ENCODE results near the gene OR10V1.

OR10V1 gene, protein sequence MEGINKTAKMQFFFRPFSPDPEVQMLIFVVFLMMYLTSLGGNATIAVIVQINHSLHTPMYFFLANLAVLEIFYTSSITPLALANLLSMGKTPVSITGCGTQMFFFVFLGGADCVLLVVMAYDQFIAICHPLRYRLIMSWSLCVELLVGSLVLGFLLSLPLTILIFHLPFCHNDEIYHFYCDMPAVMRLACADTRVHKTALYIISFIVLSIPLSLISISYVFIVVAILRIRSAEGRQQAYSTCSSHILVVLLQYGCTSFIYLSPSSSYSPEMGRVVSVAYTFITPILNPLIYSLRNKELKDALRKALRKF

DNA sequence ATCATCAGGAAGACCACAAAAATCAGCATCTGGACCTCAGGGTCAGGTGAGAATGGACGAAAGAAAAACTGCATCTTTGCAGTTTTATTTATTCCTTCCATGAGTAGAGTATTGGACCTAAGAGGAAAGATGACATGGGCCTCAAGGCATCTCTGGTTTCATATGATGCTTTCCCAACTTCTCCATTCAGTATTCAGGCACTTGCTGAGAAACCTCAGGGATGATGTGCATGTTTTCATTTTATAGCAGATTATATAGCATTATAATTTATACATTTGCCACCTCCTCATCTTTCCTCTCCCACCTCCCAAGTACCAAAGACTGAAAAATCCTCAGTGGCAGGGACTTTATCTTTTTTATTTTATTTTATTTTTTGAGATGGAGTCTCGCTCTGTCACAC is at the start of gene OR10V1:
OR10V1 (minus strand) TSS at position 101 of the 400 bp plus-strand sequence; CDS start at position 101, 0 bp downstream.
- no peak for DNase-seq

DNA sequence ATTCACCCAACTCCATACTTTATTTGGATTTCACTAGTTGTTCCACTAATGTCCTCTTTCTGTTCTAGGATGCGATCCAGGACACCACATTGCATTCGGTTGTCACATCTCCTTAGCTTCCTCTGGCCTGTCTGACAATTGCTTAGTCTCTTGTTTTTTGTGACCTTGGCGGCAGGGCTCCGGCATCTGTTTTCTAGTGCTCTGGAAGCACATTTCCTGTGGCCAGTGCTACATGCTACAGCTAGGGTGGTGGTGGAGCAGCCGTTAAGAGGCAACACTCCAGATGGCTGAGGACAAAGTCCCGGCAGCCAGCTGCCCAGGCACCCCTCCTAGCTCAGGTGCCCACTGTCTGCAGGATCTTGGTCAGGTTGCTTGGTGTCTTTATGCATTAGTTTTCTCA is 48.3 kb upstream of the OR10V1 start:
- no peak for DNase-seq

DNA sequence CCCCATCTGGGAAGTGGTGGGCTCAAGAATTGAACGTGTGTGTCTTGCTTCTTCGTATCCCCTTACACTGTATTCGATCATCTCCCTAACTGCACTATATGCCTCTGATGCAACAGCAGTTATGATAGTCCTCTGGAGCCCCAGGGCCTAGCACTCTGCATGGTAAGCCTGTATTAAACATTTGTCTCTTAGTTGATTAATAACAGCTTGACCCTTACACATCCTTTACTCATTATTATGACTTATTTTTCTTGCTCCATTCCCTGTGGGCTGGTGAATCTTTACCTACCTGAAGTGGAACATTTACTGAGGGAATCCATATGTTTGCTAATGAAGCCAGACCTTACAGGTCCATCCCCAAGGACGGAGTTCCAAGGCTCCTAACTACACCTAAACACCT is 47.1 kb upstream of the OR10V1 start:
- DNase-seq, result no peak

DNA sequence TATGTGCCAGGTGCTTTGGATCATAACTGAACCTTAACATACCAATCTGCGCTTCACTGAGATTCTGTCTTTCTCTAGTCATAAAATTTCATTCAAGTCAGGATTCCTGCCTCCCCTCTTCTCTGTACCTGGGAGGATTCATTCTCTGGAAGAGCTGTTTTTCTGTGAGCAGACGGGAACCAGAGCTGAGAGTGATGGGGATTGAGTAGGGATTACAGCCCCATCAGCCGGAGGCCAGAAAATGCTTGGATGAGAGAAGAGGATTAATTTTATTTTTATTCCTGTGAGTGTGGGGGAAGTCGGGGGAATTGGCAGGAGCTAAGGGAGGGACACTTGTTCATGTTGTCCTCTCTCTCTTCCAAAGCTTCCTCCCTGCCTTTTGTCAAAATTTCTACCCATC is 46.3 kb upstream of the OR10V1 start:
- no peak for DNase-seq

DNA sequence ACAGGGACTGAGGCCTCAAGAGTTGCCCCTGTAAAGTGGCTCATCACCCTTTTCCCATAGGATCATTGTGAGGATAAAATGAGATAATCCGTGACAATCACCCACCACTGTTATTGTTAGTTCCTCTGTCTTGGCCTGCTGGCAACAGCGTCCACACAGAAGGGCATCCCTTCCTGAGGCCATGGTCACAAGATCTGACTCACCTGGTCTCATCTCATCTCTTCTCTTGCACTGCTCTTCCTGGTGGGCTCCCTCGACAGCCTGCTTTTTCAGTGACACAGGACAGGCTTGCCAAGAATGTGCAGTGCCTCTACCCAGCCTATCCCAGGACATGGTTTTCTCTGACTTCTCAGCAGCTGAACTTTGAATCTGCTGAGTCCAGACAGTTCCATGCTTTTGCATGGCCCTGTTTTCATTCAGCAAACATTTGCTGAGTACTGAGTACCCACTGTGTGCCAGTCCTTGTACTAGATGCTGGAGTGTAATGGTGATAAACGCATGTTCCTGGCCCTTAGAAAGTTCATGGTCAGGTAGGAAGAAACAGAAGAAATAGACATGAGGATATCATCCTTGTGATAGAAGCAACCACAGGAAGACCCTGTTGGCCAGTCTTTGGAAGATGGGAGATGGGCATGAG is 44.9 kb upstream of the OR10V1 start:
- DNase-seq, result no peak

DNA sequence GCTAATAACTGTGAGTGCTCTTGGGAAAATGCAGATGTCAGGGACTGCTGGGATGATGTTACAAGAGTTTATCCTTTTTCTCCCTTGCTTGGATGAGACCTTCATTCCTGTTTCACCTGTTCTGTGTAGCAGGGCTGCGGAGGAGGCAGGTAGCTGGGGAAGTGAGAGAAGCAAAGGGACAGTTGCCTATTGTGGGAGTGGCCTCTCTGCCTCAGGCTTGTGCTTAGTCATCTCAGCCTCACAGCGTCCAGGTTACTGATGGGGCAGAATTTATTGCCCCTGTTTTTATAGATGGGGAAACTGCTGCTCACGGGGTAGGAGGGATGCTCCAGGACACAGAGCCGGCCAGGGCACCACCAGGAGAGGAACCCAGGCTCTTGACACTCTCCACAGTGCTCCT is 43.2 kb upstream of the OR10V1 start:
- no peak for DNase-seq

DNA sequence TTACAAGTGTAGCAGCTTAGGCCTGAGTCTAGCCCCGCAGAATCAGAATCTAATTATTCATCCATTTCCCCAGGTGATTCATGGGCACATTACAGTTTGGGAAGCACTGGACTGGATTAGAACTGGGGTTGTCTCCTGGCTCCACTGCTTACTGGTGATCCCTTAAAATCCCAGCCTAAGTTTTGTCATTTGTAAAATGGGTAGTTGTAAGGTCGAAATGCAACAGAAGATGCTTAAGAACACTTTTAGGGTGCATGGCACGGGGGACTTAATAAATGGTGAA is 42.9 kb upstream of the OR10V1 start:
- no peak for DNase-seq

DNA sequence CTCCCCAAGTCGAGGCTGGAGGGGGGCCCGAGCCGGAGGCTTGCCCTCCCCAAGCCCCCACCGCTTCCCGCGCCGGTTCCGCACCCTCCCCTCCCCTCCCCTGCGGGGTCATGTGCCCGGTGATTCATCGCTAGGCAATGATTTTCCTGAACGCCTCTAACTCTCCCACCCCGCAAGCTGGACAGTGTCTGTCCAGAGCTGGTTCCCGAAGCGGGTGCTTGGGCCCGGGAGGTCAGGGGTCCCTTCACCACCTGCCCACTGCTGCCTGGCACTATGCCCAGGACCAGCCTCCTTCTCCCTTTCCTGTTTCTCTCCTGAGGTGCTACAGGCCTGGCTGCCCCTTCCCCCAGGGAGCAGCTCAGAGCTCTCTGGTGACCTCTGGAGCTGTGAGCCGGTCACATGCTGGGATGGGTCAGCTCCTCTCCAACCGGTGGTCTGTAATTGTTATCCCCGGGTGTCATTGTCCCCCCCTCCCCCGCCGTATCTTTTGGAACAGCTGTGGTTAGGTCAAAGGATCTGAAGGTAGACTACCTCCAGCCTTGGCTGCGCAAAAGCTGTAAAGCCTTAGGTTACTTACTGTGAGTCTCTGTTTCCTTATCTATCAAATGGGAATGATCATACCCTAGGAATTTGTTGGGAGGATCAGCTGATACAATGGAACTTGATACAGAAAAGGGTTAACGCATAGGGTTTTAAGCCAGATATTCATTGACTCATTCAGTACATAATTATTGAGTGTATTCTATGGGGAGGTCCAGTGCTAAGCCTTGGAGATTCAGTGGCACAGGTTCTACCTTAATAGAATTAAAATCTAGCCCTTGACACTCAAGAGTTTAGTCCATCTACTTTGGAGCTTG is 42.3 kb upstream of the OR10V1 start:
- peak; percentile 48 for DNase-seq

DNA sequence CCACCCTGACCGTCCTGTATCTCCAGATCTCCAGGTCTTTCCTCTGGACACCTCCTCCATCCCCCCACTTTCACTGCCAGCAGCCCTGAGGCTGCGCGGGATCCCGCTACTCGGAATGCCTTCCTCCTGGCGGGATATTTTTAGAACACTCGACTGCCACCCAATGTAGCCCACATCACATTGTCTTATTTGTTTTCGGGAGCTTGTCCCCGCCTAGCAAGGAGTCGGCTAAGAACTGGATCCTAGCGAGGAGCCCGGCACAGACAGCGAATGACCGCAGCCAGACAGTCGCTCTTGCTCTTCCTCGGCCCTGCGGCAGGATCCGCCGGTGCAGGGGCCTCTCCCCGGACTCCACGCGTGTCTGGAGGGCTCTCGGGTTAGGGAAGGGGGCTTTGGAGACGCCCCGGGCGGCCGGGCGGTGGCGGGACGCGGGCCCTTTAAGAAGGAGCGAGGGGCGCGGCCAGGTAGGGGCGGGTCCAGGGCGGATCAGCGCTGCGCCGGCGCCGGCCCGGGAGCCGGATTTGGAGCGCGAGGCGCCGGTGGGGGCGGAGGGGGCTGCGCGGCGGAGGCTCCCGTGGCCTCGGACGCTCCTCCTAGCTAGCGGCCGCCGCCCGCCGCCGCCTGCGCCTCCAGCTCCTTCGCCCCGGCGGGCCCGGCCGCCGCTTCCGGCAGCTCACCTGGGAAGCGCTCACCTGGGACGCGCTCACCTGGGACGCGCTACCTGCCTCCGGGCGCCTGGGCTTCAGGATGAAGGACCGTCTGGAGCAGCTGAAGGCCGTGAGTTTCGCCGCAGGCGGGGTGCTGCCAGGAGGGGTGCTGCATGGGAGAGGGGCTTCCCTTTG is 41.4 kb upstream of the OR10V1 start, which contains the start of gene STX3:
STX3 (plus strand) TSS at position 518 of the 842 bp plus-strand sequence; CDS start at position 748, 230 bp downstream.
- DNase-seq, result peak; percentile 65

DNA sequence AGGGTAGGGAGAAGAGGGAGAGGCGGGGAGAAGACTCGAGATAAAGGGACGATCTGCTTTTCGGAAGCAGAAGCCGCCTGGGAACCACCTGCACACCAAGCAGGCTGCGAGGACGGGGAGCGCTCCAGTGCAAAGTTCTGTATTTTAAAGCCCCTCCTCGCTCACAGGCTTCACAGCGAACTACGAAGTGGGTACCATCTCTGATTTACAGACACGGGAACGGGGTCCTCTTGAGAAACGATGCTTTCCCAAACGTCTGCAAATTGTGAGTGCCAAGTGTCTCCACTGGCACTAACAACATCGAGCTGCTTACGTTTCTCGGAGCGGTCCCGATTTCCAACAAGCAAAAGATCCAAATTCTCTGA is 40.8 kb upstream of the OR10V1 start:
- DNase-seq, result peak; percentile 12

DNA sequence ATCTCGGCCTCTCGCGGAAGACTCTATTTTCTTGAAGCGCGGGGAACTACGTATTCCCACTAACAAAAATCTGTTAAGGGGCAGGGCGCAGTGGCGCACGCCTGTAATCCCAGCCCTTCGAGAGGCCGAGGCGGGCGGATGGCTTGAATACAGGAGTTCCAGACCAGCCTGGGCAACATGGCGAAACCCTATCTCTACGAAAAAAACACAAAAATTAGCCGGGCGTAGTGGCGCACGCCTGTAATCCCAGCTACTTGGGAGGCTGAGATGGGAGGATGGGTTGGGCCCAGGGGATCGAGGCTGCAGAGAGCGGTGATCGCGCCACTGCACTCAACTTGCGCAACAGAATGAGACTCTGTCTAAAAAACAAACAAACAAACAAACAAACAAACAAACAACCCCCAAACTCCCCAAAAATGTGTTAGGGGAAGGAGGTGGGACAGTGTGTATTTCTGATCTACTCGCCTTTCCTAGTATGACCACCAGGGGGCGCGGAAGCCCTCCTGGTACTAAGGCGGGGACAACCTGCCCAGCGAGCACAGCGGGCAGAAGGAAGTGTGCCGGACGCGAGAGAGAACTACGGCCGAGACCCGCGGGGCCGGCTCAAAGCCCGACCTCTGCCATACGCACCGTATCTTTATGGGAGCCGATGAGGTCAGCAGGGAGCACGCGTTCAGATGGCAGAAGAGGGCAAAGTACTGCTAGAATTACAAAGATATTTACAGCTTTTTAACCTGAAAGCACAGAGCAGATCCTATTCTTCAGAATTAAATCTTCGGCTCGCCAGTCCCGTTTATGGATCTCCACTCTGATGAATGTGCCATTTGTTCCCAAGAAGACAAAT is 40.2 kb upstream of the OR10V1 start:
- peak; percentile 68 for DNase-seq

DNA sequence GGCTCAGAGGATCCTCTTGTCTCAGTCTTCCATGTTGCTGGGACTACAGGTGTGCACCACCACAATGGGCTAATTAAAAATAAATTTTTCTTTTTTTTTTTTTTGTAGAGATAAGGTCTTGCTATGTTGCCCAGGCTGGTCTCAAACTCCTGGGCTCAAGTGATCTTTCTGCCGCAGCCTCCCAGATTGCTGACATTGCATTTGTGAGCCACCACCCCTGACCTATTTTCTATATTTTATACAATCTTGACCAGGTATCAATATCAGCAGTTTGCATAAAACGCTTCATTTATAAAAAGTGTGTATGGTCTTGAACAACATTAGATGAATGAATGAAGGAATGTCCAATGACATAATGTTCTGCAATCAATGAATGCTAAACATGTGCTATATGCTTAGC is 32.5 kb upstream of the OR10V1 start:
- DNase-seq, result no peak

DNA sequence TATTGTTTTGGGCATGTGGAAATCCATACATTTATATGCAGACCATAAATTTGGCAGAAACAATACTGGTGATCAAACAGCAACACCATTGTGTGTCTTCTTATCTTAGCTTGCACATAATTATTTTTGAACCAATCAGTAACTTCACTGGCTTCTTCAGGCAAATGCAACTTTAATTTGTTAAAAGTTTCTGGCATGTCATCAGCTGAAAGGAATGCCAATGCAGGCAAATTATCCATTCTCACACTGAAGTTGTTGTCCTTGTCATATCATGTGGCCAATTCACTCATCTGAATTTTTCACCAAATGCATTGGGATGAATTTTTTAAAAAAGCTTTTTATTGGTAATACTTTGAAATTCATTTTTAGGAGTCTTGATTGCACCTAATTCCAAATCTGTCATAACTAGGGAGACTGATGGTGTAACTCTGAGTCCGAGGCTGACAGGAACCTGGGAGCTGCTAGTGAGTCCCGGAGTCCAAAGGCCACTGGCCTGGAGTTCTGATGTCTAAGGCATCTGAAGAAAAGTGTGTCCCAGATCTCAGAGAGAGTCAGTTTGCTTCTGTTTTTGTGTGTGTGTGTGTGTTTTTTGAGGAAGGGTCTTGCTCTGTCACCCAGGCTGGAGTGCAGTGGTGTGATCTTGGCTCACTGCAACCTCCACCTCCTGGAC is 17.4 kb upstream of the OR10V1 start:
- DNase-seq, result no peak

DNA sequence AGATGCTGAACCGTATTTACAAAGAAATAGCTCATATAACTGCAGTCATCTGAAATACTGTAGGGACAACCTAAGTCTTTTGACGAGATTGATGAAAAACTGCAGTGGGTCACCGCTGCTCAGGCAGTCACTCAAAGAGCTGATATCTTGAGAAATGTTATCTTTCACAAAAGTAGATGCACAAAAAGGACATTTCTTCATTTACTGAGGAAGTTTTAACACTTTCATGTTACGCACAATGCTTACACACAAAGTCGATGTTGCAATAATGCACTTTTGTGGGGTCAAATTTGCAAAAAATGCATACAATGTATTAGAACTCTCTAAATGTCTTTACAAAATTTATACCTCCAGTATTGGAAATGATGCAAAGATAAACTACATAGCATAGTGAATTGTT is 16.2 kb upstream of the OR10V1 start:
- no peak for DNase-seq

DNA sequence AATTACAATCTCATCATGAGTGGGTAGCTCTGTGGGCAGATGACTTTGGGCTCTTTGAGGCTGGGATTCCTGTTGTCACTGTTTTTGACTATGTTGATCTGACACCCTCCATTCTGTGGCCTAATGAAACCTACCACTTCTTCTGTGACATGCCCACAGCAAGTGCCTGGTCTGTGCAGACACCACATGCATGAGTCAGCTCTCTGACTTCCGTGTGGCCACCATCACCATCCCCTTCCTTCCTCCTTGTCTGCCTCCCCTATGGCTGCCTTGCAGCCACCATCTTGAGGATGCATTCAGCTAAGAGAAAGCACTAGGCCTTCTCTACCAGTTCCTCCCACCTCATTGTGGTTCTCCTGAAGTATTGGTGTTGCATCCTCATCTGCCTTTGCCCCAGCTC is 15.3 kb upstream of the OR10V1 start:
- no peak for DNase-seq

DNA sequence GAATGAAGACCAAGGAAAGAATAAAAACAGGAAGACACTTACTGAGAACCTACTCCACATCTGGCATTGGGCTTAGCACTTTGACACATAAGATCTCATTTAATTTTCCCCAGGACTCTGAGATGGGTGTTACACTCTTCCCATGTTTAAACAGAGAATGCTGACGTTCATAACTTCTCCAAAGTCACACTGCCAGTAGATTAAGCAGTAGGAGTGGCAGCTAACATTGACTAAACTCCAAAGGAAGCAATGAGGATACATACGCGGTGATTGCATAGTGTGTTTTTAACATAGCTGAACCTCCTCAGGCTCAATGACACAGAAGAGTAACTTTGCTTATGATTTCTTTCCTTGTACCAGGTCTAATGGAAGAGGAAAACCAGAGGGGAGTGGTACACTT is 14.5 kb upstream of the OR10V1 start:
- DNase-seq, result no peak

DNA sequence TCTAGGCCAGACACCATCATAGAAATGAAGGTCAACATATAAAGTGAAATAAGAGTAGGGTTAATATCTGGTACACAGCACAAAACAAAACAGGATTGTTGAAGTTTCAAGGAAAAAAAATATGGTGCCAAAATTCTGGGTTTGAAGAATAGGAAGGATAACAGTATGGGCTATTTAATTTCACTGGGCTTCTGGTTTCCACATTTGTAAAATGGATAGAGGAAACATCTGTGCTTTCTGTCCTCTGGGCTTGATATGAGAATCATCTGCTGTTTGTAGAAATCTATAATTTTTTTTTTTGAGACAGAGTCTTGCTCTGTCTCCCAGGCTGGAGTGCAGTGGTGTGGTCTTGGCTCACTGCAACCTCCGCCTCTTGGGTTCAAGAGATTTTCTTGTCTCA is 13.8 kb upstream of the OR10V1 start:
- no peak for DNase-seq

DNA sequence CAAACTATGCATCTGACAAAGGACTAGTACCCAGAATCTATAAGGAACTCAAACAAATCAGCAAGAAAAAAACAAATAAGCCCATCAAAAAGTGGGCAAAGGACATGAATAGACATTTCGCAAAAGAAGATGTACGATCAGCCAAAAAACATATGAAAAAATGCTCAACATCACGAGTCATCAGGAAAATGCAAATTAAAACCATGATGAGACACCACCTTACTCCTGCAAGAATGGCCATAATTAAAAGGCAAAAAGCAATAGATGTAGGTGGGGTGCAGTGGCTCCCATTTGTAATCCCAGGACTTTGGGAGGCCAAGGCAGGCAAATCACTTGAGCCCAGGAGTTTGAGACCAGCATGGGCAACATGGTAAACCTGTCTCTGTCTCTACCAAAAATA is 10.4 kb upstream of the OR10V1 start:
- no peak for DNase-seq

DNA sequence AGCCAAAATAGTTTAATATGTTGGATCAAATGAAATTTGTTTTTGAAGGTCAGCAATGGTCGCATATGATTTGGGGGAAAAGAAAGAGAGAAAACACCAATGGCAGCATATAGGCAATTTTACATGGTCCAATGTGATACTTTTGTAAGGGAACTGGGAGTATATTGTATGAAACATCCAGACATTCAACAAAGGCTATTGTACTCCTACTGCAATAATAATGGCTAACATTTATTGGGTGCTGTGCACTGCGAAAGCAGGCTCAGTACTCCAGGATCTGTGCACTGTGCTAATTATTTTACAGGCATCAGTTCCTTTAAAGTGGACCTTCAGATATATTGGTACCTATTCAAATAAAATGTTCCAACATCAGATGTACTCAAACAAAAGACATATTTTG is 5.9 kb upstream of the OR10V1 start:
- DNase-seq, result no peak

DNA sequence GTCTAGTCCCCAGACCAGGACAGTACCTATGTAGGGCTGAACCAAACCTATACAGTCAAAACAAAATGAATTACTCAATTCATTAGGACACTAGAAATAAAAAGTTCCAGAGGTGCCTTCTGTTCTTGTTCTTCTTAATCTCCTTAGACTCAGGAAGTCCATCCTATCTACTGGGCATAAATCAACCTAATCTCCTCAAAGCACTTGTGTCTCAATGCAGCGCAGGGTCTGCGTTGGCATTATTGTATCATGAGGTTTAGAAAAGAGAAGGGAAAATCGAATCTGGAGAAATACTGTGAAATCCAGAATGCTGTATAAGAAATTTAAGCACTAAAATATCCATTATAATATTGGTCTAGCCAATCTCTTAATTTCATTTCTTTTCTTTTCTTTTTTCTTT is 2.4 kb upstream of the OR10V1 start:
- DNase-seq, result no peak

DNA sequence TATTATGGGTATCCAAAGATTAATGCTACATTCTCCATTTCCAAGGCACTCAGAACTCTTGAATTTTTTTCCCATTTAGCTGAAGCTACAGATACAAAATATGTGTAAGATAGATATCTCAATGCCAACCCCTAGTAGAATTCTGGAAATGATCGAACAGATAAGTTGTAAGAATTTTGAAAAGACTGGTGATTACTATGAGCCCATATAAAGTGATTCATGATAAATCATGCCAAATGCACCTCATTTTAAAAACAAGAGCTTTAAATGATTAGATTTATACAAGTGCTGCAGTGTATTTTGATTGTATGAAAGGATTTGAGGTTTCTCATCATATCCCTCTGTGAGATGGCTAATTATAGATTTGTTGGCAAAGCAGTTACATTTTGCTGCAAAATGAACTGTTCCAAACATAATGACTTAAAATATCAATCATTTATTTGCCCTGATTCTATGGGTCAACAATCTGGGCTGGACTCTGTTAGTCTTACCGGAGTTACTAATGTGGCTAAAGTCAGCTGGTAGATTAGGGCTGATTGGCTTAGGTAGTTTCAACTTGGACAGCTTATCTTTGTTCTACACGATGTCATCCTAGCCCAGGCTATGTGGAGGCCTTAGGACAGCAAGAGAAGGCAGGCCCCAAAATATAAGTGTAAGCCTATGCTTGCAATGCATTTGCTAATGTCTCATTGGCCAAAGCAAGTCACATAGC is 3.4 kb downstream of the OR10V1 start:
- no peak for DNase-seq
